ENCODE measurements around the gene CYFIP1. TPM values are rescaled to one million over a fixed set of nuclear protein-coding genes. Genes with fewer than 3 reads are reported as not detected.

CYFIP1 gene
- total and polyA plus RNA-seq, 2 of the 8 experiments (the other 6 are each of a cell fraction or from before 2014, with no cell fraction given): 38.6 to 81.7 TPM

- CTCF ChIA-PET (ENCODE audit: partially characterized antibody): no interaction called here
- H2BK20ac ChIP-seq (ENCODE audit: low read length): no peak overlapping the region
- H3K9ac ChIP-seq (replicated peaks in 1 of 4; ENCODE audit: extremely low read depth in 1 of 4, low read depth in 3 of 4, low read length in 3 of 4): no peak overlapping the region
- no peak overlapping the region for H3K56ac ChIP-seq (replicated peaks; ENCODE audit: insufficient read length, low read depth, low read length)
- H3K27me3 ChIP-seq (replicated peaks in 1 of 4; ENCODE audit: control insufficient read depth in 3 of 4, extremely low read depth in 1 of 4, insufficient read depth in 3 of 4, low read length in 3 of 4): peaks cover 8 to 45% (median 24%) of the 10 kb centered on the region in 4 experiments
- no peak overlapping the region for H2BK120ac ChIP-seq (replicated peaks; ENCODE audit: low read depth, low read length)
- DNase-seq (ENCODE audit: low read depth in 1 of 2, low spot score in 2 of 2): no peak
- no peak overlapping the region for H3K4me2 ChIP-seq (ENCODE audit: insufficient read depth in 1 of 2, low read depth in 2 of 2, low read length in 2 of 2)
- no peak overlapping the region for H3K27ac ChIP-seq (ENCODE audit: low read depth, low read length)
- no peak overlapping the region for H2BK15ac ChIP-seq (ENCODE audit: low read length)
- no peak for FAIRE-seq
- H2BK5ac ChIP-seq (ENCODE audit: low read depth, low read length): peak overlapping the region; percentile 9; the same call in 1 of the 2 replicates
- H3K79me2 ChIP-seq (ENCODE audit: control insufficient read depth in 1 of 2, insufficient read depth in 2 of 2, low read length in 2 of 2): peaks cover 0 to 17% of the 10 kb centered on the region in 2 experiments; a peak in 2 of 4 replicates
- no peak overlapping the region for H2AK5ac ChIP-seq (ENCODE audit: low read depth, low read length)
- no peak overlapping the region for H4K91ac ChIP-seq (replicated peaks; ENCODE audit: insufficient read length, low read length)
- H3K23me2 ChIP-seq (ENCODE audit: low read depth, low read length): no peaks in the 10 kb centered on the region
- no peak overlapping the region for H2AFZ ChIP-seq (ENCODE audit: low read length)
- H3K4me3 ChIP-seq (ENCODE audit: extremely low read depth in 1 of 4, insufficient read depth in 2 of 4, low read depth in 3 of 4, low read length in 4 of 4): no peak overlapping the region
- H3K79me1 ChIP-seq (ENCODE audit: low read depth, low read length): peaks cover 11% of the 10 kb centered on the region
- no peak overlapping the region for H3K14ac ChIP-seq (ENCODE audit: insufficient read length)
- H4K5ac ChIP-seq (ENCODE audit: insufficient read length, low read depth, low read length): no peak overlapping the region
- no peak overlapping the region for H2BK12ac ChIP-seq (ENCODE audit: low read depth, low read length)
- peaks cover 3 to 14% (median 6%) of the 10 kb centered on the region in 4 experiments; a peak in 6 of 7 replicates for H3K4me1 ChIP-seq (replicated peaks in 1 of 4; ENCODE audit: control insufficient read depth in 3 of 4, insufficient read depth in 4 of 4, low read length in 3 of 4)
- H3K4ac ChIP-seq (replicated peaks; ENCODE audit: insufficient read length, low read depth, low read length): no peak overlapping the region
- H3K36me3 ChIP-seq (ENCODE audit: control insufficient read depth in 2 of 4, insufficient read depth in 4 of 4, low read length in 3 of 4): no peaks in the 10 kb centered on the region
- no peak overlapping the region for H3K18ac ChIP-seq (ENCODE audit: extremely low read depth, low read length)
- H3K23ac ChIP-seq (ENCODE audit: insufficient read length): no peak overlapping the region
- H4K8ac ChIP-seq (ENCODE audit: extremely low read depth, insufficient read depth, low read length): peak overlapping the region; percentile 15; the same call in 1 of the 2 replicates
- peaks cover 34 to 52% of the 10 kb centered on the region in 2 experiments for H4K20me1 ChIP-seq (replicated peaks in 1 of 2; ENCODE audit: control insufficient read depth in 1 of 2, insufficient read depth in 2 of 2, low read length in 2 of 2)
- POLR2A ChIA-PET (ENCODE audit: partially characterized antibody): interaction anchor here (0.6 kb wide), 1 partner anchor 16 kb away, joined by 3 read pairs; no protein-coding TSS in a partner anchor
- no peaks in the 10 kb centered on the region; a peak in 1 of 4 replicates for H3K9me3 ChIP-seq (ENCODE audit: insufficient read depth in 2 of 2, low read depth in 1 of 2, low read length in 1 of 2)
- WGBS, 2 experiments (ENCODE audit: extremely low coverage in 1 of 2, insufficient coverage in 1 of 2, insufficient read length in 1 of 2, insufficient replicate concordance in 2 of 2, low coverage in 1 of 2, low lambda C conversion rate in 2 of 2, missing lambda C conversion rate in 1 of 2): 89% methylated on average over 16 of the region's 16 CpGs; no CpG with 5 or more reads in 1 of the 2 experiments
- TF ChIP-seq TBP (IDR thresholded peaks at IDR 0.05; ENCODE audit: low read depth, low read length) (no peak), CREB1 (IDR thresholded peaks at IDR 0.05) (no peak), KDM5A (IDR thresholded peaks at IDR 0.05; ENCODE audit: low read length) (no peak), CHD1 (IDR thresholded peaks at IDR 0.05; ENCODE audit: low read depth, low read length) (no peak), TEAD4 (IDR thresholded peaks at IDR 0.05; ENCODE audit: low read depth, low read length) (no peak), SUZ12 (IDR thresholded peaks at IDR 0.05; ENCODE audit: low read length) (no peak), HDAC2 (IDR thresholded peaks at IDR 0.05; ENCODE audit: borderline replicate concordance in 1 of 2, low read depth in 2 of 2, low read length in 2 of 2) (no peak)
Observed at GRCh38 chr15:22951031-22951380, 29.2 kb downstream of the CYFIP1 start.

Measured in H1 (cell line).